Fibroblast of skin of right biceps (primary cell): Measurements from ENCODE around the gene TGDS.
"Not testable (repeated sequence)": the region's sequence is repeated elsewhere in the genome, so short reads cannot be mapped to it uniquely, and the experiment has no call there.

ENCODE experiments used
- DNase-seq: peaks from one replicate; pipeline ENCODE4 v3.0.0-alpha.2; 2013

The TGDS gene

DNA sequence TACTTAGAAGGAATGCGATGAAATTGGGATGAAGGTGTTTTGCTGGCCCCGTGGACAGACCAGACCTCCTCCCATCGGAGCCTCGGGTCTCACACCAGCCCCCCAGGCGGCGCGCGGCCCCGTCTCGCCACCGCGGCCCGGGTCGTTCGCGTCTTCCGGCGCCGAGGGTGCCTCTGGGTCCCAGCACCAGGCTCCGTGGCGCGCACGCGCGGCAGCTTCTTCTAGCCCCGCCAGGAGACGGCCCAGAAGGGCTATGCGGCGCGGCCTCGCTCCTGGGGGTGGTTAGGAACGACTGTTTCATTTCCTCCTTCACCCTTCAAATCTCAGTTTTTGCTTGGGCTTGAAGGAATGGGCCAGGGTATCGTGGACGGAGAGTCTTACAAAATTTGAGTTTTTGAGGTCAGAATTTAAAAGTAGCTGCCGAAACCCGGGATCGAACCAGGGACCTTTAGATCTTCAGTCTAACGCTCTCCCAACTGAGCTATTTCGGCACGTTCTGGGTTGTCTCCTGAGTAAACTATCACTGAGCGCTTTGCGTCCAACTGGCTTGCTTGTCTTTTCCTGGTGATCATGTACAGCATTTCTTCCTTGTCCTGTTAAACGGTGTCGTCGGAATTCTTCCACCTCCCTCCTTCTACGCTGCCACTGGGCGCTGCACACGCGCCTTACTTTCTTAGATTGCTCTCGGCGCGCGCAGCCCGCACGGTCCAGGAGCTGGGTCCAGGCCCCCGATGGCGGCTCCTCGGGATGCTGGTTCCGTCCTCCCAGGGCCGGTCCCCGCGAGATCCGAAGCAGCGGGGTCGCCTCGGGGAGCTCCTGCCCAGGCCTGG is 46.5 kb downstream of the TGDS start:
- peak; percentile 98 for DNase-seq

DNA sequence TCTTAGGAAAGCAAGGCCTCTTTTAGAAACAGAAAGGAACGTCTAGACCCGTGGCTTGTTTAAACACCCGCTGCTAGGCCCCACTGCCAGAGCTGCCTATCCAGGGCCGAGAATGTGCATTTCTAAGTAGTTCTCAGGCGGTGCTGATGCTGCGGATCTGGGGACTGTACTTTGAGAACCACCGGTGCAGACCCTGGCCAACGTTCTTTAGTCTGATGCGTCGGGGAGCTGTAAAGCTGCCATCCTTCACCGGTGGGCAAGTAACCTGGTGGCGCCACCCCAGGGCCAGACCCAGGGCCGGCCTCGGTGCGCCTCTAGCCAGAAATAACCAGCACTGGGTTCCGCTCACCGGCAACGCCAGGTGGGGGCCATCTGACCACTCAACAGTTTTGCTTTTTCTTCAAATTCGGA is 47.1 kb downstream of the TGDS start:
- peak; percentile 40 for DNase-seq

GRCh38 chr13:94548382-94548781 is 47.6 kb downstream of the TGDS start:
- no peak for DNase-seq

- DNase-seq, result no peak
These were observed 49.7 kb downstream of the TGDS start for GRCh38 chr13:94546061-94546839.

DNA sequence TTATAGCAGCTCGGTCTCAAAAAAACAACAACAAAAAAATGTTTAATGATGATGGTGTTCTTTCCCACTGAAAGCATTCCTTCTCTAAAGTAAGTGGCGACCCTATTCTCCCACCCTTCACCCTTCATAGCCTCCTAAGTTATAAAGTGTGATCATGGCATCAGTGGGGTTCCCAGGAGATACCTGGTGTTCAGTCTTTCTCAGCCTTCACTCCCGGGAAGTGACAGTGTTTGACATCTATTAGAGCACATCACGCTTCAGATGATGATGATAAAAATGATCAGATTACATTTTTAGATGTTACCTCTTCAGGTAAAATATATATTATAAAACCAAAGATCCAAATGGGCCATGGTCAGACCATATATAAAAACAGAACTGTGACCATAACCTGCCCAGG is 51.0 kb downstream of the TGDS start:
- DNase-seq, result no peak

- no peak for DNase-seq
These were observed 53.0 kb downstream of the TGDS start for GRCh38 chr13:94542917-94543316.

DNA sequence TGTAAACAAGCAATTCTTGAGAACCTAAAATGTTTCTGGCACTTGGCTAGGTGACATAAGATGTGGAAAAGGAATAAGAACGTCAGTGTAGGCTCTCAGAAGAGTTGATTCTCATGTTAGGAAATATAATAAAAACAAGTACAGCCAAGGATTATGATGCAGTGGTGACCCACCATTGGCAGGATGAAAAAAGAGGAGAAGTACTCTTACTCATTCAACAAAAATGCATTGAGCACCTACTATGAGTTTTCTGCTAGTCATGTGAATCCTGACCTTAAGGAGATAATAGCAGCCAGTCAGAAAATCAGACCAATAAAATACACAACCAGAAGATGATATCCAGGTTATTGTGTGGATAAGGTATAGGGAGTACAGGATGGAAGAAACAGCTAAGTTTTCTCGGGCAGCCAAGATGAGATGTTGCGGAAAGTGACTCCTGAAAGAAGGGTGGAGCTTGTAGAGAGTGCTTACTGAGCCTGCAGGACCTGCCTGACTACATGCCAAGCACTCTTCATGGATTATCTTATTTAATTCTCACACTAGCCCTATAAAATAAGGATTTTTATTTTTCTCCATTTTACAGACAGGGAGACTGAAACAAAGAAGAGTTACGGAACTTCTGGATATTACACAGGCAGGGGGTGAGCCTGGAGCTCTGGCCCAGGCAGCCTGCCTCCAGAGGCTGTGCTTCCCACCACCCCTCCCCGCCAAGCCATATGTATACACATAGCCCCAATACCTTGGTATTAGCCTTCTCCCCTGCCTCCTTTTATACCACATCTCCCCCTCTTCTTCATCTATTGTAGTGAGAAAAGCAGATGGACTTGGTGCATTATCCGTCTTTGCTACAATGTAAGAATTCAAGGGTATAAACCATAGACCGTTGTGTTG is 58.0 kb downstream of the TGDS start:
- no peak for DNase-seq

- no peak for DNase-seq
These were observed 60.2 kb downstream of the TGDS start for GRCh38 chr13:94535775-94536174.

DNA sequence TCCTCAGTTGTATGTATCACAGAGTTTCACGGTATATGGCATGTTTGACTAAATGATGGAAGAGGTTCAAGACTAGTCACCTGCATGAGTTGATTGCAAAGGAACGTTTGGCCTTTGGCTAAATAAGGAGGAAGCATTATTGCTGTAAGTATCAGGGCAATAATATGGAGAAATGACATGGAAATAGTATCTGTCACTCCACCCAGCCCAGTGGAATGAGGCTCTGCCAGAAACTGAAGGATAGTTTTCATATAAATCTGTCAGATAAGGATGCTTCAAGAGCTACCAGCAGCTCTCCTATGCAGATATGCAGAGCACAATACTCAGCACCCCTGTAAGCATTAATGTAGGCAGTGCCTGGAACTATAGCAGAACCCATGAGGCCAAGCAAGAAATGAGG is 60.7 kb downstream of the TGDS start:
- DNase-seq, result no peak

- peak; percentile 63 for DNase-seq
These were observed 61.8 kb downstream of the TGDS start for GRCh38 chr13:94534166-94534565.

DNA sequence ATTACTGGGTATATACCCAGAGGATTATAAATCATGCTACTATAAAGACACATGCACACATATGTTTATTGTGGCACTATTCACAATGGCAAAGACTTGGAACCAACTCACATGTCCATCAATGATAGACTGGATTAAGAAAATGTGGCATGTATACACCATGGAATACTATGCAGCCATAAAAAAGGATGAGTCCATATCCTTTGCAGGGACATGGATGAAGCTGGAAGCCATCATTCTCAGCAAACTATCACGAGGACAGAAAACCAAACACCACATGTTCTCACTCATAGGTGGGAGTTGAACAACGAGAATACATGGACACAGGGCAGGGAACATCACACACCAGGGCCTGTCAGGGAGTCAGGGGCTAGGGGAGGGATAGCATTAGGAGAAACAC is 63.7 kb downstream of the TGDS start:
- DNase-seq, result not testable (repeated sequence)

DNA sequence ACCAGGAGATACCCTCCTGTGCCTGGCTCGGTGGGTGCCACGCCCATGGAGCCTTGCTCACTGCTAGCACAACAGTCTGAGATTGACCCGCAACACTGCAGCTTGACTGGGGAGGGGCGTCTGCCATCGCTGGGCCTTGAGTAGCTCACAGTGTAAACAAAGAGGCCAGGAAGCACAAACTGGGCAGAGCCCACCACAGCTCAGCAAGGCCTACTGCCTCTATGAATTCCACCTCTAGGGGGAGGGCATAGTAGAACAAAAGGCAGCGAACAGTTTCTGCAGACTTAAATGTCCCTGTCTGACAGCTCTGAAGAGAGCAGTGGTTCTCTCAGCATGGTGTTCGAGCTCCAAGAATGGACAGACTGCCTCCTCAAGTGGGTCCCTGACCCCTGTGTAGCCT is 69.0 kb downstream of the TGDS start:
- not testable (repeated sequence) for DNase-seq

GRCh38 chr13:94525781-94526180 is 70.2 kb downstream of the TGDS start:
- no peak for DNase-seq

DNA sequence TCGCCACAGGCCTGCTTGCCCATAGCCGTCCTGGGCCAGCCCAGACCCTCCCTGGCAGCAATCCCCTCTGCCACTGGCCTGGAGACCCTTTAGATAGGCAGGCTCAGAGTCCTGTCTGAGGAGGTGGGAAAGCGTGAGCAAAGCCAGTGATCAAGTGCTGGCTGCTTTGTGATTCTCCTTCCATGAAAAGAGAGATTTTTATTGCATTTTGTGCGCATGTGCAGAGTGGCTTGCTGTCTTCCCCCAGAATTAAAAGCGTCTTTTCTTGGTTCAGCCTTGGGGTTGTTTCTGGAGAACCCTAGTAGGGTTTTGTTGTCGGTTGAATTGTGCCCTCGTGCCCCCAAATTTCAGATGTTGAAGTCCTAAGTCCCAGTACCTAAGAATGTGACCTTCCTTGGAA is 71.5 kb downstream of the TGDS start:
- DNase-seq, result no peak
